OCI-LY1 (cell line): ENCODE data around the gene PXYLP1.

Experiments used
- EZH2 ChIP-seq: fragments of 200-600 bp; sonication (generic), shearing (Covaris generic); IDR thresholded peaks from 2 replicates; pipeline ENCODE4 v1.8.0; 2017; ENCODE audit warnings: borderline replicate concordance, mixed run types, mild to moderate bottlenecking, antibody characterized with exemption, low read length, moderate library complexity, mixed read lengths
- TF ChIP-seq, protein P1 (sequence below): fragments of 200-600 bp; sonication (generic), shearing (Covaris generic); IDR thresholded peaks from 2 replicates; pipeline ENCODE4 v1.5.1; 2017; ENCODE audit warnings: mild to moderate bottlenecking, antibody characterized with exemption, low read length, moderate library complexity, mixed read lengths

DNA sequence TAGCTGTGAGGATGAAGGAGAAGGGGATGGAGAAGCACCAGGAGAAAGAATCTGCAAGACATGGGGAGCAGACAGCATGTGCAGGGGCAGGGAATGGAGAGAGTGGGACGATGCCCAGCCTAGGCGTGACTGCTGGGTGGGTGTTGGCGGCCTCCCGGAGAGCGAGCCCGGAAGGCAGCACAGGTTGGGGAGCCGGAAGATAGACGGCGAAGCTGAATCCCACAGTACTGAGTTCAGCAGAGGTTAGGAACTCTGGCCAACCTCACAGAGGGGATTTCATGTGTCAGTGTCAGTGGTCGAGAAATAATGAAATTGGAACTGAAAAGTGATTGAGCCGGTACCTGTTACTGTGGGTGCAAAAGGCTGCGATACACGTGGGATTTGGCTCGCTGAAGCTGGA is 55.2 kb downstream of the PXYLP1 start:
- TF ChIP-seq, protein P1, sequence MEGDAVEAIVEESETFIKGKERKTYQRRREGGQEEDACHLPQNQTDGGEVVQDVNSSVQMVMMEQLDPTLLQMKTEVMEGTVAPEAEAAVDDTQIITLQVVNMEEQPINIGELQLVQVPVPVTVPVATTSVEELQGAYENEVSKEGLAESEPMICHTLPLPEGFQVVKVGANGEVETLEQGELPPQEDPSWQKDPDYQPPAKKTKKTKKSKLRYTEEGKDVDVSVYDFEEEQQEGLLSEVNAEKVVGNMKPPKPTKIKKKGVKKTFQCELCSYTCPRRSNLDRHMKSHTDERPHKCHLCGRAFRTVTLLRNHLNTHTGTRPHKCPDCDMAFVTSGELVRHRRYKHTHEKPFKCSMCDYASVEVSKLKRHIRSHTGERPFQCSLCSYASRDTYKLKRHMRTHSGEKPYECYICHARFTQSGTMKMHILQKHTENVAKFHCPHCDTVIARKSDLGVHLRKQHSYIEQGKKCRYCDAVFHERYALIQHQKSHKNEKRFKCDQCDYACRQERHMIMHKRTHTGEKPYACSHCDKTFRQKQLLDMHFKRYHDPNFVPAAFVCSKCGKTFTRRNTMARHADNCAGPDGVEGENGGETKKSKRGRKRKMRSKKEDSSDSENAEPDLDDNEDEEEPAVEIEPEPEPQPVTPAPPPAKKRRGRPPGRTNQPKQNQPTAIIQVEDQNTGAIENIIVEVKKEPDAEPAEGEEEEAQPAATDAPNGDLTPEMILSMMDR, result no peak
- no peak for TF ChIP-seq EZH2
